D341Med (cell line): Measurements from ENCODE around the gene TNFRSF19.
"Not testable (repeated sequence)": the region's sequence is repeated elsewhere in the genome, so short reads cannot be mapped to it uniquely, and the experiment has no call there.

Experiments
- DNase-seq: peaks from one replicate; pipeline ENCODE4 v3.0.0; 2012; ENCODE audit warnings: low spot score

The TNFRSF19 gene

DNA sequence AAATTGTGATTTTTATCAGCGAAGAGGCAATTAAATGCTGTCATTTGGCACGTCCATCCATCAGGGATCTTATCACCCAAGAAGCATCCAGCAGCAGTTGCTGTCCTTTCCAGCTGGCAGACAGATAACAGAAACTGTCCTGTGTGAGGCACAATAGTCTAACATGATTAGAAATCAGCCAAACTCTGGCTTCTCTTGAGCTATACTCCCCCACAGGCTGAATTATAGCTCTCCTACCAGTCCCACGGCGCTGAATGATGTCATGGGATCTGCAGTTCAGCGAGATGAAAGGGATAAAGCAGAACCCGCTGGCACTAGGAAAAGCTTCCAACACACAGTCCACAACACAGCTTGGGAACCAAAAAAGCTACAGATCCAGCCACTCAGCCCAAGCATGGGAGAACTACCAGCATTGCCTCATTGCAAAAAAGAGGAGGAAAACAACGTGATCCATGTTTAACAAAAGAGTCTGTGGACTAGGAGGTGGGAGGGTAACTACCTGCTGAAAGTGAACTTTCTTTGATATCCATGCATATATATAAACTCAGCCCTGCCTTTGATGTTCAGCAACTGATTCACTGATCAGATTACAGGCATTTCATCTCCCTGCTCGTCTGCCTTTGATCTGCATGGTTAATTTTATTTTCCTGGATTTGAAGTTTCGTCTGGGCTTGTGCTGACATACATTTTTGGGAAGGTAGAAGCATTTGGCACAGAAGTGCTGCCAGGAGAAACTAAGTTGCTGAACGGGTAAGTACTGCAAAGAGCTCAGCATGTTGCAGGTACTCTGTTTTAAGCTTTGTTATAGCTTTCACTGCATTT lies at the start of gene TNFRSF19:
TSS of gene TNFRSF19 (plus strand) at position 314 of the 822 bp plus-strand sequence. CDS start 19,772 bp downstream, outside the sequence.
- DNase-seq, result no peak

DNA sequence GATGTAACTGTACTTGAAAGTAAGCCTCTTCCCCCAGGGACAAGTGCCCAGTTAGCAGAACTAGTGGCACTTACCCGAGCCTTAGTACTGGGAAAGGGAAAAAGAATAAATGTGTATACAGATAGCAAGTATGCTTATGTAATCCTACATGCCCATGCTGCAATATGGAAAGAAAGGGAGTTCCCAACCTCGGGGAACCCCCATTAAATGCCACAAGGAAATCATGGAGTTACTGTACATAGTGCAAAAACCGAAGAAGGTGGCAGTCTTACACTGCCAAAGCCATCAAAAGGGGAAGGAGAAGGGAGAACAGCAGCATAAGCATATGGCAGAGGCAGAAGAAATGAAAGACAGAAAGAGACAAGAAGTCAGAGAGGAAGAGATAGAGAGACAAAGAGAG lies 40.3 kb upstream of the TNFRSF19 start:
- DNase-seq, result not testable (repeated sequence)

- no peak for DNase-seq
These were observed 38.8 kb upstream of the TNFRSF19 start for GRCh38 chr13:23531446-23531845.

- no peak for DNase-seq
These were observed 36.1 kb upstream of the TNFRSF19 start for GRCh38 chr13:23534090-23534489.

GRCh38 chr13:23541221-23541824 lies 28.9 kb upstream of the TNFRSF19 start:
- no peak for DNase-seq

DNA sequence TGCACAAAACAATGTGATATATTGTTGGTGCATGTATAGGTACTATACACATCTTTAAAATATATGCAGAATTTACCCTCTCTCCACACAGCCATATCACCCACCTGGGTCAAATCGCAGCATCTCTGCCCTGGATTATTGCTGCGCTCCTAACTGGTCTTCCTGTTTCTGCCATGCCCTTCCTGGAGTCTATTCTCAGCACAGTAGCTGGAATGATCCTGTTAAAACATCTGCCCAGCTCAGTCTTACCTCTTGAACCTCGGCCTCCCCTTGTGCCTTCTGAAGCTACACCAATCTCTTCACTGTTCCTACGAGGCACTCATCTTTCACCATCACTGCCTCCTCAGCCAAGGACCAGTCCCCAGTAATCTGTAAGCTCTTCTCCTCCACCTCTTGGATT lies 25.5 kb upstream of the TNFRSF19 start:
- DNase-seq, result no peak

- no peak for DNase-seq
These were observed 23.1 kb upstream of the TNFRSF19 start for GRCh38 chr13:23547000-23547590.

GRCh38 chr13:23549724-23550123 lies 20.5 kb upstream of the TNFRSF19 start:
- DNase-seq, result no peak

DNA sequence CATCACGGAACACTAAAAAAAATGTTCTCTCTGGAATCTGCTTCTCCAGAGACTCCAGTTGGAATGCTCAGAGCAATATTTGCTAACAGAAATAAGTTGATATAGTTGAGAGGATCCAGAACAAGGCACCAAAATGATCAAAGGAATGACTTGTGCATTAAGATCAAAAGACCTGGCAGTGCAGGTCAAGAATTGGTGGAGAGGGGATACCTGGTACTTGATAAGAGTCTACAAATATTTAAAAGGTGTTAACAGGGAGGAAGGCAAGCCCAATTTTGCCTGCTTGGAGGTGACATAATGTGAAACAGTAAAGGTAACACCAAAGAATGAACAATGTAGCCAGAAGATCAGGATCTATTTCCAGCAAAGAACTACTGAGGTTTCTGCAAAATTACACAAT lies 20.0 kb upstream of the TNFRSF19 start:
- no peak for DNase-seq

GRCh38 chr13:23551213-23552008 lies 18.8 kb upstream of the TNFRSF19 start:
- no peak for DNase-seq

DNA sequence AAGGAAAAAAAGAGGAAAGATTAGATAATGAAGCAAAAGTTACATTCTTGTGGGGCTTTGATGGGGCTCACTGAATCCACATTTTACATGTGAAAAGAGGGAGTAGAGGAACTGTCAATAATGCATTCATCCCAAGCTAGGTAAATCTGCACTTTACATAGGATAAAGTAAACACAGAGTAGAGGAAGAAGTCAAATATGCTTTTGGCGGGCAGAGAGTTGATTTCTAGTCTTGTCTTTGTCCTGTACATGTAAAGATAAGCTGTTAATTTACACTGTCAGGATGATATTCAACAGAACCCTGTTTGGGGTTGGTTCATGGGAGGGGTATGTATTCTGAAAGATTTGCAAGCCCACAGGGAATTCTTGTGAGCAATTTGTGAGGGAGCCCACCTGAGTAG lies 18.0 kb upstream of the TNFRSF19 start:
- no peak for DNase-seq

GRCh38 chr13:23552661-23553060 lies 17.6 kb upstream of the TNFRSF19 start:
- DNase-seq, result no peak

DNA sequence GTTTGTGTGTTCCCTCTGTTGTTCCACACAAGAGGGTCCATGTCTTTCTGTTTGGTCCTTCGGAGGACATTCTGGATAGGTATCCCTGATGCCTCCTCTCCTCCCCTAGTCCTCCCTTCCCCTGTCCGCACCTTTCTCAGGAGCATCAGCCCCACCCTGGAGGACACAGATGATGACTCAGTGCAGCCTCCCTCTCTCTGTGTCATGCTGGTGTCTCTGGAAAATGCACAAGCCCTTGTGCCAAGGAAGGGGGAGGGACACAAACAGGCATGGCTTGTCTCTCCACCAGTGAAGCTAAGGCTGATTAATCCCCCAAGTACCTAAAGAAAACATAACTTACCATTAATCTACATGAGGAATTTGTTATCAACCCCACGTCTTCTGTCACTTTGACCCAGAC lies 16.2 kb upstream of the TNFRSF19 start:
- no peak for DNase-seq

DNA sequence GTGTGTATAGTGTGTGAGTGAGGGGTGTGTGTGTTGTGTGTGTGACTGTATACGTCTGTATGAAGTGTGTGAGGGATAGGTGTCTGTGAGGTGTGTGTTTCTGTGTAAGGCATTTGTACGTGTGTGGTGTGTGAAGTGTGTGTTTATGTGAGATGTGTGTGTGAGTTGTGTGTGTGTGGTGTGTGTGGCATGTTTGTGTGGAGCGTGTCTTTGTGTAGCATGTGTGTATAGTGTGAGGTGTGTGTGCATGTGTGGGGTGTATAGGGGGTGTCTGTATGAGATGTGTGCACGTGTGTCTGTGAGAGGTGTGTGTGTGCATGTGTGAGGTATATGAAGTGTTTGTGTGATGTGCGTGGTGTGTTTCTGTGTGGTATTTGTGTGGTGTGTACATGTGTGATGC lies 13.2 kb upstream of the TNFRSF19 start:
- DNase-seq, result no peak

DNA sequence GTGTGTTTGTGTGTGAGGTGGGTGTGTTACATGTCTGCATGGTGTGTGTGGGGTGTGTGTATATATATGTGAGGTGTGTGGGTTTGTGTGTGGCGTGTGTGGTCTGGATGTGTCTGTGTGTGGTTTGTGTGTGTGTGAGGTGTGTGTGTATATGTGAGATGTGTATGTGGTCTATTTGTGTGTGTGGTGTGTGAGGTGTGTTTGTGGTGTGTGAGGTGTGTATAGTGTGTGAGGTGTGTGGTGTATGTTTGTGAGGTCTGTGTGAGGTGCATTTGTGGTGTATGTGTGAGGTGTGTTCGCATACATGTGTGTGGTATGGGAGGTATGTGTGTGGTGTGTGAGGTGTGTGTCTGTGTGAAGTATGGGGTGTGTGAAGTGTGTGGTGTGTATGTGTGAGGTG lies 12.5 kb upstream of the TNFRSF19 start:
- no peak for DNase-seq

- no peak for DNase-seq
These were observed 11.3 kb upstream of the TNFRSF19 start for GRCh38 chr13:23558675-23559536.

GRCh38 chr13:23560571-23561089 lies 9.6 kb upstream of the TNFRSF19 start:
- no peak for DNase-seq

DNA sequence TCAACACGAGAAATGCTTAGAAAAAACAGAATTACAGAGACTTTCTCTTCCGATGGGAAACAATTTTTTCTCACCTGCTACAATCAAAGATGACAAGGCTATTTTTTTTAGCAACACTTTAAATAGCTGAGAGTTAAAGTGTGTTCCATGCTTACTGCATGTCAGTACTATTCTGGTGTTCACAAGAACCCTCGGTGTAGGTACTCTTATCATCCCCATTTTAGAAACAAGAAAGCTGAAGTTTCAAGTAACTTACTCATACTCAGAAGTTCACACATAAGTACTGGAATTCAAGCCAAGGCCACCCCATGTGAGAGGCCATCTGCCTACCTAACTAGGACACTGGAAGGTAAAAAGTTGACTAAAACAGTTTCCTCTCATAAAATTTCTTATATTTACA lies 9.0 kb upstream of the TNFRSF19 start:
- DNase-seq, result no peak

DNA sequence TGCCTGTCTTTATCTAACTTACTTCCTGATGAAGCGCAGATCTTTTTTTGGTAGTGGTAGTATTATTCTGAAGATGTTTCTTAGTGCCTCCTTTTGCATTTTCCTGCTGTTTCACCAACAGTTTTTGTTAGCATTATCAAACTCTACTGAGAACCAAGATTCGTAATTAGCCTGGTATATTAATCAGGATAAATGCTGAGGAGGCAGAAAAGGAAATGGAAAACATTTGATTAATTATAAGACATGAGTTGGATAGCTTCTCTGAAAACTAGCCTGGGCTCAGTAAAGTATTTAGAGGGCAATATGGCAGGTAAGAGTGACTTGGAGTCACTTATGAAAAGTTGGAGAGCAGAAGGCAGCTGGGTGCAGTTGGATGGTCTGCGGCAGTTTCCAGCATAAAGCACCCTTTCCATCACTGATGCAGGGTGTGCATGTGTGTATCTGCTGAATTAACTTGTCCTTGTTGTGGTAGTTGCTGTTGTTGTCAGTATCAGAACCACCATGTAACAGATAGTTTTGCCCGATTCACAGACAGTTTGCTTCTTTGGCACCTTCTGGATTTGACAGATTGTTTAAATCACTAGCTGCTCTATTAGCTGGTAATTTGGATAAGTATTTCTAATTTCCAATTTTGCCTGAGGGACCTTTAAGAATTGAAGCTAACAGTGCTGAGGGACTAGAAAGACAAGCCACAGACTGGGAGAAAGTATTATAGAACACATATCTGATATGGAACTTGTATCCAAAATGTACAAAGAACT lies 6.9 kb upstream of the TNFRSF19 start:
- no peak for DNase-seq

DNA sequence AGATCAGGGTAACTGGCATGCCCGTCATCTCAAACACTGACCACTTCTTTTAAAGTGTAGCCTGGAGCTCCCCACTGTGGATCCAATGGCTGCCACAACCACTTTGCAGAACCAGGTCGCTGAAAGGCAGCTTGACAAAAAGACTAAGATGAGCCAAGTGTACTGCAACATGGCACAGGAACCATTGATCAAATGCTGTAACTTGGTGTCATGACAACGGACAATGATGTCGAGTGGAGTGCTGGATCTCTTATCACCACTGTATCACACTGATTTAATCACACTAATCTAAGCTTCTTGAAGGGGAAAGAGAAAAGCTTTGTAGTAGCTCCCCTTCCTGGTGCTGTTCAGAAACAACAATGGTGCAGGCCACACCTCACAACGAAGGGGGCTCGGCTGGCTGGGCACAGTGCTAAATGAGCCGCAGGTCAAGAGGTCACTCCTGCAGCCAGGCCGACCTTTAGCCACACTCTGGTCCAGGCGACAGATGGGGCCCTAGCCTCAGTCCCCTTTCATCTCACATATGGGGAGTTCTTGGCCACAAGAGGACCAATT lies 2.2 kb upstream of the TNFRSF19 start:
- DNase-seq, result no peak
